Endothelial cell of umbilical vein (primary cell): ENCODE data around the gene PCDH9. TPM values are rescaled to one million over a fixed set of nuclear protein-coding genes. Genes with fewer than 3 reads are reported as not detected.

Experiments
- BruUV-seq: library from RNA; stranded (reverse); fragments of 400-500 nt; replicated peaks from 2 replicates; lab custom pipeline; 2021; lab: Mats Ljungman, UMichigan
- CTCF ChIA-PET: fragments of 300-600, 350-600 bp; sonication (Branson Sonifier 250); formaldehyde crosslinking; loops from one replicate; lab custom pipeline; 2021; ENCODE audit warnings: antibody characterized with exemption, inconsistent platforms; lab: Charles Lee
- POLR2A ChIA-PET: fragments of 300-600, 350-600 bp; sonication (Branson Sonifier 250); formaldehyde crosslinking; loops from one replicate; lab custom pipeline; 2021; ENCODE audit warnings: antibody characterized with exemption, inconsistent platforms; lab: Charles Lee
- DNase-seq: peaks from one replicate; pipeline ENCODE4 v3.0.0-alpha.2; 2011; ENCODE audit warnings: low read depth, low spot score
- FAIRE-seq: peaks from 2 replicates; lab custom pipeline; 2011; peaks lifted over from hg19 to GRCh38; lab: Jason Lieb, UNC
- H2AFZ ChIP-seq: 2 replicates; pipeline ENCODE4 v1.6.0; 2012; ENCODE audit warnings: low read depth, low read length, control low read depth, inconsistent platforms
- H3K27ac ChIP-seq: 2 replicates; pipeline ENCODE4 v1.5.1; 2011; ENCODE audit warnings: low read depth, mild to moderate bottlenecking, control low read depth, low read length, moderate library complexity; ENCODE audit not compliant: insufficient read depth
- H3K27me3 ChIP-seq, 2 experiments: 2 replicates each; pipeline versions ENCODE4 v1.6.0 to v1.6.1; 2011; ENCODE audit warnings: low read length in 2 of 2, mixed read lengths in 1 of 2; ENCODE audit not compliant: control insufficient read depth in 2 of 2, insufficient read depth in 2 of 2
- H3K36me3 ChIP-seq, 2 experiments: 2 replicates in 1 of 2; 3 replicates in 1 of 2; pipeline ENCODE4 v1.5.1; 2011; ENCODE audit warnings: low read length in 2 of 2, mild to moderate bottlenecking in 1 of 2, moderate library complexity in 1 of 2; ENCODE audit not compliant: control insufficient read depth in 2 of 2, insufficient read depth in 2 of 2; ENCODE audit errors: extremely low read depth in 1 of 2
- H3K4me1 ChIP-seq: 3 replicates; pipeline ENCODE4 v1.5.1; 2011; ENCODE audit warnings: mild to moderate bottlenecking, low read length; ENCODE audit not compliant: control insufficient read depth, insufficient read depth; ENCODE audit errors: extremely low read depth
- H3K4me2 ChIP-seq: 2 replicates; pipeline ENCODE4 v1.6.1; 2011; ENCODE audit warnings: low read length, control low read depth, mixed read lengths; ENCODE audit not compliant: insufficient read depth
- H3K4me3 ChIP-seq, 3 experiments: fragments of 200-600 bp in 1 of 3; sonication (generic), shearing (Covaris generic) in 1 of 3; replicated peaks in 1 of 3; 2 replicates each; pipeline ENCODE4 v1.5.1; 2011 to 2016; ENCODE audit warnings: control low read depth in 3 of 3, low read length in 3 of 3, mild to moderate bottlenecking in 2 of 3, inconsistent platforms in 1 of 3, low read depth in 1 of 3, moderate library complexity in 1 of 3; ENCODE audit not compliant: insufficient read depth in 1 of 3
- H3K79me2 ChIP-seq: 2 replicates; pipeline ENCODE4 v1.6.0; 2012; ENCODE audit warnings: low read length, inconsistent platforms; ENCODE audit not compliant: control insufficient read depth, insufficient read depth
- H3K9ac ChIP-seq: replicated peaks from 2 replicates; pipeline ENCODE3; 2011; ENCODE audit warnings: low read length, control low read depth; ENCODE audit not compliant: insufficient read depth; ENCODE audit errors: extremely low read depth
- H3K9me1 ChIP-seq: replicated peaks from 3 replicates; pipeline ENCODE4 v1.6.0; 2011; ENCODE audit warnings: mild to moderate bottlenecking, low read length; ENCODE audit not compliant: control insufficient read depth, insufficient read depth; ENCODE audit errors: extremely low read depth
- H3K9me3 ChIP-seq: replicated peaks from 2 replicates; pipeline ENCODE4 v1.5.1; 2012; ENCODE audit warnings: low read length, inconsistent platforms; ENCODE audit not compliant: control insufficient read depth, insufficient read depth
- H4K20me1 ChIP-seq: replicated peaks from 2 replicates; pipeline ENCODE3; 2011; ENCODE audit warnings: mild to moderate bottlenecking, low read length; ENCODE audit not compliant: control insufficient read depth, insufficient read depth; ENCODE audit errors: extremely low read depth
- EZH2 ChIP-seq: IDR thresholded peaks from 2 replicates; pipeline ENCODE4 v1.6.1; 2012; ENCODE audit warnings: borderline replicate concordance, low read depth, mild to moderate bottlenecking, moderate library complexity, low read length, inconsistent platforms; ENCODE audit not compliant: severe bottlenecking
- FOS ChIP-seq: IDR thresholded peaks from 2 replicates; pipeline ENCODE4 v1.6.1; 2011; ENCODE audit warnings: mild to moderate bottlenecking, low read length, moderate library complexity, borderline replicate concordance; ENCODE audit not compliant: insufficient read depth
- GATA2 ChIP-seq: IDR thresholded peaks from 2 replicates; pipeline ENCODE4 v1.7.0; 2011; ENCODE audit warnings: low read depth, mild to moderate bottlenecking, moderate library complexity, mixed read lengths, low read length; ENCODE audit not compliant: insufficient read length, insufficient read depth
- JUN ChIP-seq: IDR thresholded peaks from 2 replicates; pipeline ENCODE4 v1.6.1; 2011; ENCODE audit warnings: borderline replicate concordance, low read depth; ENCODE audit not compliant: insufficient read length, insufficient read depth
- MYC ChIP-seq: IDR thresholded peaks from one replicate; pipeline ENCODE4 v1.6.1; 2011; ENCODE audit warnings: mild to moderate bottlenecking, low read depth, low read length
- POLR2A ChIP-seq: IDR thresholded peaks from 2 replicates; pipeline ENCODE4 v1.6.1; 2012; ENCODE audit warnings: low read depth, mild to moderate bottlenecking, control low read depth, low read length
- POLR2AphosphoS5 ChIP-seq: IDR thresholded peaks from 2 replicates; pipeline ENCODE4 v1.6.1; 2012; ENCODE audit warnings: low read depth, mild to moderate bottlenecking, control low read depth, low read length, moderate library complexity; ENCODE audit not compliant: insufficient read depth
- dilution Hi-C: fragments of 300-500 bp; cut with MboI; formaldehyde crosslinking; loops from one replicate; pipeline ENCODE4 v1.15.0; 2019; ENCODE audit warnings: low sequenced_read_pairs; ENCODE audit not compliant: extremely low pct_ligation_motif_present
- intact Hi-C: fragments of 100-400 bp; cut with micrococcal nuclease; formaldehyde crosslinking; loops from one replicate; pipeline ENCODE4 v1.10.0; 2022
- polyA plus RNA-seq, 4 experiments: library from polyadenylated mRNA; depleted of rRNA in 3 of 4; stranded (reverse) in 3 of 4; unstranded in 1 of 4; fragments of >200 nt; gene quantifications; 2 replicates each; pipeline versions ENCODE4 v1.2.1 to v1.2.3, GENCODE V29; 2011 to 2012; ENCODE audit warnings: missing spikeins in 1 of 4
- total RNA-seq: library from RNA; stranded (reverse); gene quantifications from 2 replicates; pipeline ENCODE4 v1.2.3, GENCODE V29; 2021
- TF ChIP-seq, protein P1 (sequence below): IDR thresholded peaks from 2 replicates; pipeline ENCODE4 v1.6.1; 2011; ENCODE audit not compliant: insufficient read depth, insufficient read length
- TF ChIP-seq, protein P2 (sequence below), 2 donors: IDR thresholded peaks; 1 replicate in 1 of 2; 2 replicates in 1 of 2; pipeline ENCODE4 v1.5.1; 2011; ENCODE audit warnings: low read length in 2 of 2, mild to moderate bottlenecking in 2 of 2, moderate library complexity in 2 of 2, control low read depth in 1 of 2, inconsistent platforms in 1 of 2, low read depth in 1 of 2; ENCODE audit not compliant: insufficient read depth in 1 of 2; ENCODE audit errors: extremely low read depth in 1 of 2

Gene PCDH9
- total and polyA plus RNA-seq, 2 donors (not counting 3 experiments of a cell fraction or from before 2014, with no cell fraction given): 1.1 to 5.2 TPM

DNA sequence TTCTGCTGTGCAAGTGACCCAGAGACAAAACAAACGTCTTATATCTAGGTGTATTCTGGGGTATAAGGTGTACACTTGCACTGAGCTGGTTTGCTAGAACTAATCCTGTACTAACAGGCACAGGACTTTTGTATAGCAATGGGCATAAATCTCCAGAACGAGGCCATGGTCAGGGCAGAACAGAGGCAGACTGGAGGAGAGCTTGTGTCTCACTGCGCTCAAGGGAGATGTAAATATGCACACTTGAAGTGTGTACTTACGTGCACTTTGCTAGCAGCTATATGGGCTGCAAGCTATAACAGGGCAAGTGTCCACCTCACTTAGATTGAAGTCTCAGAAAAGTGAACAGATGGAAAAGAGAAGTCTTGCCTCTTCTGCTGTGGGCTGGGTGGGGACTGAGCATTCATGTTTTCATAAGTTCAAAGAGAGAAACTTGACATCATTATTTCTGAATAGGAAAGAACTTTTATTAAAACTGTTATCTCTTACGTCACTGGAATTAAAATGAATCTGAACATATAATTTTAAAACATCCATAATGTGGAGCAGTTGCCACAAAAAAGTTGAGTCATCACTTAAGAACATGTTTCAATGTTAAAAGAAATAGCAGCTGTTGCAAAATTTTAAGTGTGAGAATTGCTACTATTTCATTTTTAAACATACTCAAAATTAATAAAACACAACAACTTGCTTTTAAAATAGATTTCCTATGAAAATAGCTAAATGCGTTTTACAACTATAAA is 888.3 kb downstream of the PCDH9 start:
- ChIA-PET POLR2A (no interaction called here), CTCF (interaction anchor here (0.9 kb wide), 1 partner anchor 9 kb away, joined by 3 read pairs; no protein-coding TSS in a partner anchor)
- Histone ChIP-seq H3K9ac (no peak overlapping the region), H3K9me1 (no peaks in the 10 kb centered on the region), H3K79me2 (no peaks in the 10 kb centered on the region), H3K4me3 (no peak overlapping the region), H3K36me3 (no peaks in the 10 kb centered on the region), H2AFZ (no peak overlapping the region), H3K4me2 (no peak overlapping the region), H4K20me1 (no peaks in the 10 kb centered on the region), H3K9me3 (no peaks in the 10 kb centered on the region), H3K27ac (no peak overlapping the region), H3K4me1 (no peaks in the 10 kb centered on the region), H3K27me3 (no peaks in the 10 kb centered on the region)
- intact Hi-C loops (no loop called here), dilution Hi-C loops (no loop called here)
- no peak for TF ChIP-seq GATA2
- no peak for TF ChIP-seq MYC
- no peak for TF ChIP-seq EZH2
- TF ChIP-seq, protein P1, sequence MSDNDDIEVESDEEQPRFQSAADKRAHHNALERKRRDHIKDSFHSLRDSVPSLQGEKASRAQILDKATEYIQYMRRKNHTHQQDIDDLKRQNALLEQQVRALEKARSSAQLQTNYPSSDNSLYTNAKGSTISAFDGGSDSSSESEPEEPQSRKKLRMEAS: no peak
- TF ChIP-seq POLR2AphosphoS5: no peak
- no peak for TF ChIP-seq JUN
- TF ChIP-seq FOS: no peak
- no peak for TF ChIP-seq POLR2A
- TF ChIP-seq, protein P2, sequence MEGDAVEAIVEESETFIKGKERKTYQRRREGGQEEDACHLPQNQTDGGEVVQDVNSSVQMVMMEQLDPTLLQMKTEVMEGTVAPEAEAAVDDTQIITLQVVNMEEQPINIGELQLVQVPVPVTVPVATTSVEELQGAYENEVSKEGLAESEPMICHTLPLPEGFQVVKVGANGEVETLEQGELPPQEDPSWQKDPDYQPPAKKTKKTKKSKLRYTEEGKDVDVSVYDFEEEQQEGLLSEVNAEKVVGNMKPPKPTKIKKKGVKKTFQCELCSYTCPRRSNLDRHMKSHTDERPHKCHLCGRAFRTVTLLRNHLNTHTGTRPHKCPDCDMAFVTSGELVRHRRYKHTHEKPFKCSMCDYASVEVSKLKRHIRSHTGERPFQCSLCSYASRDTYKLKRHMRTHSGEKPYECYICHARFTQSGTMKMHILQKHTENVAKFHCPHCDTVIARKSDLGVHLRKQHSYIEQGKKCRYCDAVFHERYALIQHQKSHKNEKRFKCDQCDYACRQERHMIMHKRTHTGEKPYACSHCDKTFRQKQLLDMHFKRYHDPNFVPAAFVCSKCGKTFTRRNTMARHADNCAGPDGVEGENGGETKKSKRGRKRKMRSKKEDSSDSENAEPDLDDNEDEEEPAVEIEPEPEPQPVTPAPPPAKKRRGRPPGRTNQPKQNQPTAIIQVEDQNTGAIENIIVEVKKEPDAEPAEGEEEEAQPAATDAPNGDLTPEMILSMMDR (IDR thresholded peaks at IDR 0.05; ENCODE audit: extremely low read depth in 1 of 2, insufficient read depth in 1 of 2, low read depth in 1 of 2, low read length in 2 of 2): no peak
- no TSS peak for BruUV-seq
- no peak for DNase-seq
- FAIRE-seq: no peak
